Measurements from ENCODE around the gene TTLL1. TPM values are rescaled to one million over a fixed set of nuclear protein-coding genes. Genes with fewer than 3 reads are reported as not detected.

The TTLL1 gene
- total and polyA plus RNA-seq, 2 donors (not counting 3 experiments of a cell fraction or from before 2014, with no cell fraction given): 9.0 to 17.0 TPM

GRCh38 chr22:43110927-43111623 is 21.9 kb upstream of the TTLL1 start:
- ChIA-PET CTCF (interaction anchor here (0.9 to 3.6 kb wide), 5 partner anchors 13 to 118 kb away, joined by 4 to 17 read pairs (median 5); no protein-coding TSS in a partner anchor), POLR2A (interaction anchor here (0.9 kb wide), 1 partner anchor 496 kb away, joined by 3 read pairs; no protein-coding TSS in a partner anchor)
- peak overlapping the region; percentile 19 to 51 (median 50) for H3K4me3 ChIP-seq (replicated peaks in 1 of 3; ENCODE audit: insufficient read depth in 1 of 3, low read depth in 1 of 3, low read length in 3 of 3)
- H3K27me3 ChIP-seq (ENCODE audit: control insufficient read depth in 2 of 2, insufficient read depth in 2 of 2, low read length in 2 of 2): peaks cover 16 to 26% of the 10 kb centered on the region in 2 experiments
- H2AFZ ChIP-seq (ENCODE audit: low read depth, low read length): peak overlapping the region; percentile 91
- no peaks in the 10 kb centered on the region for H3K9me3 ChIP-seq (replicated peaks; ENCODE audit: control insufficient read depth, insufficient read depth, low read length)
- dilution Hi-C loops (cut with MboI; ENCODE audit: extremely low pct_ligation_motif_present, low sequenced_read_pairs) (no loop called here), intact Hi-C loops (cut with micrococcal nuclease) (loop anchor here (2.0 kb wide), 1 partner anchor 26 kb away; no protein-coding TSS in a partner anchor)
- DNase-seq (ENCODE audit: low read depth, low spot score) (no peak), FAIRE-seq (no peak)
- H3K4me1 ChIP-seq (ENCODE audit: control insufficient read depth, extremely low read depth, insufficient read depth, low read length): no peaks in the 10 kb centered on the region
- no peaks in the 10 kb centered on the region for H3K9me1 ChIP-seq (replicated peaks; ENCODE audit: control insufficient read depth, extremely low read depth, insufficient read depth, low read length)
- H3K79me2 ChIP-seq (ENCODE audit: control insufficient read depth, insufficient read depth, low read length): no peaks in the 10 kb centered on the region
- no peak for TF ChIP-seq POLR2A (IDR thresholded peaks at IDR 0.05; ENCODE audit: low read depth, low read length)
- peak; percentile 68 for TF ChIP-seq EZH2 (IDR thresholded peaks at IDR 0.05; ENCODE audit: borderline replicate concordance, low read depth, low read length, severe bottlenecking)
- BruUV-seq (replicated peaks): no TSS peak
- no peak overlapping the region for H3K27ac ChIP-seq (ENCODE audit: insufficient read depth, low read depth, low read length)
- H3K36me3 ChIP-seq (ENCODE audit: control insufficient read depth in 2 of 2, extremely low read depth in 1 of 2, insufficient read depth in 2 of 2, low read length in 2 of 2): no peaks in the 10 kb centered on the region
- H3K9ac ChIP-seq (replicated peaks; ENCODE audit: extremely low read depth, insufficient read depth, low read length): peak overlapping the region; percentile 7
- H4K20me1 ChIP-seq (replicated peaks; ENCODE audit: control insufficient read depth, extremely low read depth, insufficient read depth, low read length): no peaks in the 10 kb centered on the region
- H3K4me2 ChIP-seq (ENCODE audit: insufficient read depth, low read length): peak overlapping the region; percentile 76

DNA sequence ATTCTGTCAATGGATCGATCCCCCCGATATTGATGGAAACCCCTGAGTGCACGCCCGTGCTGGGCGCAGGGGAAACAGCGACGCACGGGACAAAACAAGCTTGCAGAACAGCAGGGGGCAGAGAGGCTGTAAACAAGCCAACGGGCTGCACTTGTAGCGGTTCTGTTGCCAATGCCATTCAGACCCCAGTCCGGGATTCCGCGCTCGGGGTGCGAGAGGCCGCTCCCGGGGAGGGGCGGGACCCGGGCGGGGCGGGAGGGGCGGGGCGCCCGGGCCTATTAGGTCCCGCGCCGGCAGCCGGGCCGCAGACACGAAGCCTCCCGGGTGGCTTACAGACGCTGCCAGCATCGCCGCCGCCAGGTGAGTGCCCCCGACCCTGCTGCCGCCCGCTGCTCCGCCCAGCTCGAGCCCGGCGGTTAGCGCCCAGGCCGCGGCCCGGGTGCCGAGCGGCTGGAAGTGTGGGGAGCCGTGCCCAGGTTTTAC is 21.3 kb upstream of the TTLL1 start, which contains the start of gene BIK:
Gene BIK, plus strand, starts transcription at position 307 of the 483 bp plus-strand sequence. CDS start 13,273 bp downstream, outside the sequence.
- Histone ChIP-seq H3K27me3 (ENCODE audit: control insufficient read depth in 2 of 2, insufficient read depth in 2 of 2, low read length in 2 of 2) (peaks cover 16 to 26% of the 10 kb centered on the region in 2 experiments), H3K9me1 (replicated peaks; ENCODE audit: control insufficient read depth, extremely low read depth, insufficient read depth, low read length) (no peaks in the 10 kb centered on the region), H3K4me2 (ENCODE audit: insufficient read depth, low read length) (peak within 1 kb of the TSS; percentile 76), H3K36me3 (ENCODE audit: control insufficient read depth in 2 of 2, extremely low read depth in 1 of 2, insufficient read depth in 2 of 2, low read length in 2 of 2) (no peaks in the 10 kb centered on the region), H4K20me1 (replicated peaks; ENCODE audit: control insufficient read depth, extremely low read depth, insufficient read depth, low read length) (no peaks in the 10 kb centered on the region), H2AFZ (ENCODE audit: low read depth, low read length) (peak within 1 kb of the TSS; percentile 91), H3K9ac (replicated peaks; ENCODE audit: extremely low read depth, insufficient read depth, low read length) (peak within 1 kb of the TSS; percentile 7), H3K4me1 (ENCODE audit: control insufficient read depth, extremely low read depth, insufficient read depth, low read length) (no peaks in the 10 kb centered on the region), H3K9me3 (replicated peaks; ENCODE audit: control insufficient read depth, insufficient read depth, low read length) (no peaks in the 10 kb centered on the region), H3K27ac (ENCODE audit: insufficient read depth, low read depth, low read length) (no peak within 1 kb of the TSS), H3K79me2 (ENCODE audit: control insufficient read depth, insufficient read depth, low read length) (no peaks in the 10 kb centered on the region), H3K4me3 (replicated peaks in 1 of 3; ENCODE audit: insufficient read depth in 1 of 3, low read depth in 1 of 3, low read length in 3 of 3) (peak within 1 kb of the TSS; percentile 19 to 51 (median 50))
- DNase-seq (ENCODE audit: low read depth, low spot score) (peak; percentile 47), FAIRE-seq (no peak)
- dilution Hi-C loops (cut with MboI; ENCODE audit: extremely low pct_ligation_motif_present, low sequenced_read_pairs): no loop called here
- no peak for TF ChIP-seq MAX (IDR thresholded peaks at IDR 0.05; ENCODE audit: insufficient read depth, insufficient read length)
- peak; percentile 19 to 53 for TF ChIP-seq CTCF (IDR thresholded peaks at IDR 0.05; ENCODE audit: extremely low read depth in 1 of 2, insufficient read depth in 1 of 2, low read depth in 1 of 2, low read length in 2 of 2)
- TF ChIP-seq EZH2 (IDR thresholded peaks at IDR 0.05; ENCODE audit: borderline replicate concordance, low read depth, low read length, severe bottlenecking): peak; percentile 51
- ChIA-PET CTCF (interaction anchor here (0.9 to 3.6 kb wide), 6 partner anchors 12 to 118 kb away, joined by 4 to 17 read pairs (median 4); no protein-coding TSS in a partner anchor), POLR2A (interaction anchor here (0.9 kb wide), 1 partner anchor 495 kb away, joined by 3 read pairs; no protein-coding TSS in a partner anchor)
- BruUV-seq (replicated peaks): no TSS peak
- intact Hi-C loops (cut with micrococcal nuclease): loop anchor here (2.0 kb wide), 1 partner anchor 26 kb away; no protein-coding TSS in a partner anchor
